Upper lobe of left lung (tissue), 4 donors: Measurements from ENCODE around the gene RUNX2.

Experiments used
- CTCF ChIP-seq, 6 experiments: fragments of 450-650 bp in 4 of 6; fragments of 200-600 bp in 2 of 6; sonication (generic) in 2 of 6; IDR thresholded peaks; one replicate each; pipeline ENCODE4 v1.5.1; 2016 to 2019; ENCODE audit warnings: antibody characterized with exemption in 6 of 6
- POLR2A ChIP-seq, 4 donors: fragments of 450-650 bp; IDR thresholded peaks; one replicate each; pipeline ENCODE4 v1.5.1; 2016 to 2017; ENCODE audit warnings: antibody characterized with exemption in 4 of 4, mild to moderate bottlenecking in 2 of 4

- TF ChIP-seq CTCF (IDR thresholded peaks at IDR 0.05): no peak
- no peak for TF ChIP-seq POLR2A (IDR thresholded peaks at IDR 0.05)
These were observed 58.4 kb downstream of the RUNX2 start for GRCh38 chr6:45386501-45386900.
